Subcutaneous abdominal adipose tissue (tissue), 5 donors: ENCODE results near the gene ITGB4.

Experiments used
- H3K27ac ChIP-seq: one replicate; pipeline ENCODE4 v1.7.0; 2013; ENCODE audit warnings: low read depth, mild to moderate bottlenecking, inconsistent platforms, low read length, moderate library complexity
- H3K27me3 ChIP-seq, 5 donors: one replicate each; pipeline ENCODE4 v1.7.0; 2013; ENCODE audit warnings: low read length in 5 of 5, inconsistent platforms in 1 of 5; ENCODE audit not compliant: control insufficient read depth in 5 of 5, insufficient read depth in 4 of 5
- H3K36me3 ChIP-seq, 5 donors: one replicate each; pipeline ENCODE4 v1.7.0; 2013; ENCODE audit warnings: low read length in 5 of 5; ENCODE audit not compliant: control insufficient read depth in 5 of 5, insufficient read depth in 5 of 5
- H3K4me1 ChIP-seq, 5 donors: one replicate each; pipeline ENCODE4 v1.7.0; 2013; ENCODE audit warnings: low read length in 5 of 5, mild to moderate bottlenecking in 3 of 5, moderate library complexity in 1 of 5; ENCODE audit not compliant: control insufficient read depth in 5 of 5, insufficient read depth in 5 of 5
- H3K4me3 ChIP-seq, 5 donors: one replicate each; pipeline ENCODE4 v1.7.0; 2013; ENCODE audit warnings: low read length in 5 of 5, low read depth in 1 of 5
- H3K9ac ChIP-seq, 5 donors: one replicate each; pipeline ENCODE4 v1.7.0; 2013; ENCODE audit warnings: low read length in 5 of 5, mild to moderate bottlenecking in 4 of 5, moderate library complexity in 3 of 5
- H3K9me3 ChIP-seq, 5 donors: one replicate each; pipeline ENCODE4 v1.7.0; 2013; ENCODE audit warnings: low read length in 5 of 5; ENCODE audit not compliant: control insufficient read depth in 5 of 5
- donor health status: healthy.
- donor health status: healthy.
- donor health status: healthy.
- donor health status: healthy.
- donor health status: healthy.

Gene ITGB4

GRCh38 chr17:75784473-75785015 lies 63.3 kb downstream of the ITGB4 start, which contains the start of gene UNK:
TSS of gene UNK (plus strand) at chr17:75784806. CDS start at chr17:75784881, 75 bp downstream.
- Histone ChIP-seq H3K9me3 (no peaks in the 10 kb centered on the region), H3K4me1 (peaks cover 12 to 39% (median 35%) of the 10 kb centered on the region in 5 donors), H3K4me3 (peak within 1 kb of the TSS; percentile 69 to 87 (median 76)), H3K27me3 (no peaks in the 10 kb centered on the region), H3K9ac (peak within 1 kb of the TSS; percentile 84 to 99 (median 97)), H3K36me3 (no peaks in the 10 kb centered on the region), H3K27ac (peak within 1 kb of the TSS; percentile 99)

- H3K9me3 ChIP-seq: no peaks in the 10 kb centered on the region
- no peaks in the 10 kb centered on the region for H3K36me3 ChIP-seq
- H3K27me3 ChIP-seq: no peaks in the 10 kb centered on the region
- peak overlapping the region; percentile 69 to 87 (median 76) for H3K4me3 ChIP-seq
- H3K9ac ChIP-seq: peak overlapping the region; percentile 84 to 99 (median 97)
- peak overlapping the region; percentile 99 for H3K27ac ChIP-seq
- peaks cover 12 to 38% (median 31%) of the 10 kb centered on the region in 5 donors for H3K4me1 ChIP-seq
Measured at GRCh38 chr17:75785016-75785890, 64.0 kb downstream of the ITGB4 start.

- Histone ChIP-seq H3K9me3 (no peaks in the 10 kb centered on the region), H3K36me3 (peaks cover 3 to 16% (median 12%) of the 10 kb centered on the region in 5 donors), H3K9ac (no peak overlapping the region), H3K4me3 (no peak overlapping the region), H3K27ac (no peak overlapping the region), H3K27me3 (no peaks in the 10 kb centered on the region), H3K4me1 (peaks cover 0 to 7% (median 2%) of the 10 kb centered on the region in 5 donors)
Measured at GRCh38 chr17:75791254-75791653, 70.0 kb downstream of the ITGB4 start.

GRCh38 chr17:75793460-75793859 lies 72.2 kb downstream of the ITGB4 start:
- Histone ChIP-seq H3K4me3 (no peak overlapping the region), H3K9me3 (no peaks in the 10 kb centered on the region), H3K27me3 (no peaks in the 10 kb centered on the region), H3K4me1 (no peaks in the 10 kb centered on the region), H3K36me3 (peaks cover 3 to 24% (median 22%) of the 10 kb centered on the region in 5 donors), H3K27ac (no peak overlapping the region), H3K9ac (no peak overlapping the region)

GRCh38 chr17:75795820-75796607 lies 74.8 kb downstream of the ITGB4 start:
- no peak overlapping the region for H3K4me3 ChIP-seq
- H3K27me3 ChIP-seq: no peaks in the 10 kb centered on the region
- H3K9me3 ChIP-seq: no peaks in the 10 kb centered on the region
- no peak overlapping the region for H3K27ac ChIP-seq
- H3K9ac ChIP-seq: no peak overlapping the region
- no peaks in the 10 kb centered on the region for H3K4me1 ChIP-seq
- peaks cover 3 to 42% (median 35%) of the 10 kb centered on the region in 5 donors for H3K36me3 ChIP-seq

- Histone ChIP-seq H3K4me3 (no peak overlapping the region), H3K9ac (no peak overlapping the region), H3K4me1 (no peaks in the 10 kb centered on the region), H3K27ac (no peak overlapping the region), H3K27me3 (no peaks in the 10 kb centered on the region), H3K9me3 (no peaks in the 10 kb centered on the region), H3K36me3 (peaks cover 0 to 35% (median 29%) of the 10 kb centered on the region in 5 donors)
Measured at GRCh38 chr17:75799402-75799801, 78.1 kb downstream of the ITGB4 start.

GRCh38 chr17:75803883-75804282 lies 82.6 kb downstream of the ITGB4 start:
- no peaks in the 10 kb centered on the region for H3K27me3 ChIP-seq
- peaks cover 0 to 16% (median 13%) of the 10 kb centered on the region in 5 donors for H3K36me3 ChIP-seq
- H3K4me1 ChIP-seq: peaks cover 2 to 9% (median 7%) of the 10 kb centered on the region in 5 donors
- H3K27ac ChIP-seq: no peak overlapping the region
- no peak overlapping the region for H3K4me3 ChIP-seq
- no peaks in the 10 kb centered on the region for H3K9me3 ChIP-seq
- no peak overlapping the region for H3K9ac ChIP-seq

- peaks cover 9 to 22% (median 20%) of the 10 kb centered on the region in 5 donors for H3K4me1 ChIP-seq
Measured at GRCh38 chr17:75806822-75807500, 85.7 kb downstream of the ITGB4 start.

More at GRCh38 chr17:75806822-75807500, 85.7 kb downstream of the ITGB4 start:
- no peak overlapping the region for H3K27ac ChIP-seq
- no peaks in the 10 kb centered on the region for H3K9me3 ChIP-seq
- H3K36me3 ChIP-seq: peaks cover 0 to 22% (median 14%) of the 10 kb centered on the region in 5 donors
- no peak overlapping the region for H3K9ac ChIP-seq
- no peaks in the 10 kb centered on the region for H3K27me3 ChIP-seq
- H3K4me3 ChIP-seq: no peak overlapping the region
